Measurements from ENCODE around the gene RFTN1. TPM values are rescaled to one million over a fixed set of nuclear protein-coding genes. Genes with fewer than 3 reads are reported as not detected.

RFTN1 gene
- total and polyA plus RNA-seq, 2 of the 8 experiments (the other 6 are each of a cell fraction or from before 2014, with no cell fraction given) = 4.6 to 6.7 TPM

DNA sequence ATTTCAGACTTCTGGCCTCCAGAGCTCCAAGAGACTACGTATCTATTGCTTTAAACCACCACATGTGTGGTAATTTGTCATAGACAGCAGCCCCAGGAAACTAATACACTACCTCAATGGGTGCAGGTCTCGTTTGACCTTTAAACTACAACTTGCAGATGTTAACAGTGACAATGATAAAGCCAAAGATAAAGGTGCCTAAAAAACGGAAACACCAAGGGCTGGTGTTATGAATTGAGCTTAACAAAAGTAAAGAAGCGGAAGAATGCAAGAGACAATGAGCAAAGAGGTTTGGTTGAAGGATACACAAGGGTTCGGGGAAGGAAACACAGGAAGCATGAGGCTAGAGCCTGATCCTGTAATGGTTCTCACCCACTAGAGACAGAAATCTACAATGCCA, 50.8 kb downstream of the RFTN1 start (continued):
- no peak for TF ChIP-seq EGR1 (IDR thresholded peaks at IDR 0.05; ENCODE audit: borderline replicate concordance, low read depth, low read length)
- no peak for TF ChIP-seq SP1 (IDR thresholded peaks at IDR 0.05; ENCODE audit: low read depth, low read length)
- no peak for TF ChIP-seq CTCF (IDR thresholded peaks at IDR 0.05; ENCODE audit: control extremely low read depth in 1 of 3, insufficient read depth in 1 of 3, low read depth in 1 of 3, low read length in 3 of 3)
- TF ChIP-seq JUN (IDR thresholded peaks at IDR 0.05; ENCODE audit: low read depth, low read length) = no peak
- TF ChIP-seq CBX5 (IDR thresholded peaks at IDR 0.05; ENCODE audit: low read depth, low read length) = no peak
- no peak for TF ChIP-seq BCL11A (IDR thresholded peaks at IDR 0.05; ENCODE audit: low read depth in 2 of 2, low read length in 2 of 2)
- TF ChIP-seq EZH2 (IDR thresholded peaks at IDR 0.05; ENCODE audit: low read depth, low read length, severe bottlenecking) = no peak

Data from H1 (cell line).